AG09309 (cell line): ENCODE data around the gene STEAP1B.

Experiments
- DNase-seq: peaks from one replicate; pipeline ENCODE4 v3.0.0-alpha.2; 2010; ENCODE audit warnings: low read depth
- H3K4me3 ChIP-seq: 2 replicates; pipeline ENCODE4 v1.5.1; 2011; ENCODE audit warnings: mild to moderate bottlenecking, low read depth, low read length, moderate library complexity; ENCODE audit not compliant: control insufficient read depth
- CTCF ChIP-seq: IDR thresholded peaks from 2 replicates; pipeline ENCODE4 v1.5.1; 2011; ENCODE audit warnings: mild to moderate bottlenecking, low read depth, low read length, inconsistent platforms; ENCODE audit not compliant: insufficient read depth, control insufficient read depth; ENCODE audit errors: missing control alignments

Gene STEAP1B

DNA sequence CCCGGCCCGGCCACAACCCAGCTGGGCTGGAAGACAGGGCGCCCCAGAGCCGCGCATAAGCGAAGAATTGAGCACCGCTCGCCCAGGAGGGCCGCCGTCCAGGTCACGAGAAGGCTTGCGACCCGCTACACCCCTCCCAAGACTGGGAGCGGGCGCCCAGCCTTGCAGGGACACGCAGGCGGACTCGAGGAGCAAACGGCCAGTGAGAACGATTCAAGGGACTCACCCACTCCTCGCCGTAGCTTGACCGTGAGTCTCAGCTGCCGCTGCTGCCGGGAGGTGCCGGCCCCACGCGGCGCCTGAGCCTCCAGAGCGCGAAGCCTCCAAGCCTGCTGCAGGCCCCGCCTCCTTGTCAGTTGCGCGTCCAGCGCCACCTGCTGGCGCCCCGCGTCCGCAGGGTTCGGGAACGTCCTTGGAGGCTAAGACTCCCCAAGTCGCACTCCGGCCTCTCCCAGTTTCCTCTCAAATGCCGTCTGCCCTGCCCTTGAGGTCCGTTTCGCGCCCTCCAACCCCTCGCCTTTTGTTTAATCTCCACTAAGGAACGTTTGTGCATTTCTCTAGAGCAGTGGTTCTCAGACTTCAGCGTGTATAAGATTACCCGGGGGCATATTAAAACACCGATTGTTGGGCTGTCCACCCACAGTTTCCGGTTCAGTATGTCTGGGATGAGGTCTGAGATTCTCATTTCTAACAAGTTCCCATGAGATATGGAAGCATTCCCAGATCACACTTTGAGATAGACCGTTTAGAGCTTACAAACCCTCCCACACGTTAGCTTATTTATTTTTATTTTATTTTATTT lies at the start of gene STEAP1B:
Gene STEAP1B (minus strand): TSS at position 301 of the 802 bp plus-strand sequence. CDS start 5,333 bp downstream, outside the sequence.
- peak within 1 kb of the TSS; percentile 51 for H3K4me3 ChIP-seq
- peak; percentile 52 for DNase-seq
- peak; percentile 83 for TF ChIP-seq CTCF

DNA sequence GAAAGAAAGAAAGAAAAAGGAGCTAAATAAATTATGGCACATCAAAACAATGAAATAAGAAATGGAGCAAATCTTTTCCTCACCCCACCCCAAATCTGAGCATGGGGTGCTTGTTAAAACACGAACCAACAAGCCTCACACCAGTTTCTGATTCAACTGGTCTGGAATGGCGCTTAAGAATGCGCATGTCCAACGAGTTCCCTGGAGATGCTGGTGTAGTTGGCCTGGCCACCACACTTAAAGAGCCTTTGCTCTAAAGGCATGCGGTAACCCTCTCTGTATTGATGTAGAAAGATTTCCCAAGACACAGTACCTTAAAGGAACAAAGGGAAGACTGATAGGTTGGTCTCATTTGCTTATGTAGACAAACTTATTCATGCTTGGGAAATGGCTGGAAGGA lies 49.1 kb upstream of the STEAP1B start:
- TF ChIP-seq CTCF, result no peak
- DNase-seq, result no peak
- no peak overlapping the region for H3K4me3 ChIP-seq

GRCh38 chr7:22548313-22548712 lies 48.3 kb upstream of the STEAP1B start:
- no peak for TF ChIP-seq CTCF
- DNase-seq, result no peak
- no peak overlapping the region for H3K4me3 ChIP-seq

GRCh38 chr7:22546769-22547168 lies 46.8 kb upstream of the STEAP1B start:
- TF ChIP-seq CTCF, result no peak
- no peak overlapping the region for H3K4me3 ChIP-seq
- DNase-seq, result no peak

DNA sequence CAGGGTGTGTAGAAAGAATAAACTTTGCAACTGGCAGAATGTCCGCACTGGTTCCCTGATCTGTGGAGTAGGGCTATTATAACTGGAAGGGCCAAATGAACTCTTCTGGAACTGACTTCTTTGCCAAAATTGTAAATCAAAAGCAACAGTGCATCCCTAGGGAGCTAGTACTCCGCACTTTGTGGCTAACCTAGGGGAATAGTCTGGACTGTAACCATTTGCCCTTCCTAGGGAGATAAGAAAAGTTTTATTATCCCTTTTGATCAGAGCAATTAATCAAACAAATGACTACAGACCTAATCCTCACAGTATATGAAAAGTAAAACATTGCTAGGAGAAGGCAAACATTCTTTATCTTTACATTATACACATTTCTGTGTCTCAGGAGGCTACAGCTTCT lies 45.5 kb upstream of the STEAP1B start:
- H3K4me3 ChIP-seq, result no peak overlapping the region
- DNase-seq, result no peak
- no peak for TF ChIP-seq CTCF

DNA sequence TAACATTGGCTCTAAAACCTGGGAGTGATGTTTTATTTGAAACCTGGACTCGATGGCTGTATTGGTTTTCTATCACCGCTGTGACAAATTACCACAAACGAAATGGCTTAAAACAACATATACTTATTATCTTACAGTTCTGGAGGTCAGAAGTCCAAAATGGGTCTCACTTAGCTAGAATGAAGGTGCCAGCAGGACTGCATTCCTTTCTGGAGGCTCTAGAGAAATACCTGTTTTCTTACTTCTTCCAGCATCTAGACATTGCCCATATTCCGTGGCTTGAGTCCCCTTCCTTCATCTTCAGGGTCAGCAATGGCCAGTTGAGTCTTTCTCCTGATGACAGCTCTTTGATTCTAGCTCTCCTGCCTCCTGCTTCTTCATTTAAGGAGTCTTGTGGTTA lies 44.3 kb upstream of the STEAP1B start:
- DNase-seq, result no peak
- no peak for TF ChIP-seq CTCF
- H3K4me3 ChIP-seq, result no peak overlapping the region
